Erythroblast (primary cell): ENCODE measurements around the gene GUCY2D.

Source experiments
- GATA1 ChIP-seq: IDR thresholded peaks from 2 replicates; pipeline ENCODE4 v1.6.1; 2011; ENCODE audit warnings: low read depth, mild to moderate bottlenecking, control low read depth, low read length, moderate library complexity
- POLR2A ChIP-seq: IDR thresholded peaks from 2 replicates; pipeline ENCODE4 v1.6.1; 2011; ENCODE audit warnings: mild to moderate bottlenecking, low read length

DNA sequence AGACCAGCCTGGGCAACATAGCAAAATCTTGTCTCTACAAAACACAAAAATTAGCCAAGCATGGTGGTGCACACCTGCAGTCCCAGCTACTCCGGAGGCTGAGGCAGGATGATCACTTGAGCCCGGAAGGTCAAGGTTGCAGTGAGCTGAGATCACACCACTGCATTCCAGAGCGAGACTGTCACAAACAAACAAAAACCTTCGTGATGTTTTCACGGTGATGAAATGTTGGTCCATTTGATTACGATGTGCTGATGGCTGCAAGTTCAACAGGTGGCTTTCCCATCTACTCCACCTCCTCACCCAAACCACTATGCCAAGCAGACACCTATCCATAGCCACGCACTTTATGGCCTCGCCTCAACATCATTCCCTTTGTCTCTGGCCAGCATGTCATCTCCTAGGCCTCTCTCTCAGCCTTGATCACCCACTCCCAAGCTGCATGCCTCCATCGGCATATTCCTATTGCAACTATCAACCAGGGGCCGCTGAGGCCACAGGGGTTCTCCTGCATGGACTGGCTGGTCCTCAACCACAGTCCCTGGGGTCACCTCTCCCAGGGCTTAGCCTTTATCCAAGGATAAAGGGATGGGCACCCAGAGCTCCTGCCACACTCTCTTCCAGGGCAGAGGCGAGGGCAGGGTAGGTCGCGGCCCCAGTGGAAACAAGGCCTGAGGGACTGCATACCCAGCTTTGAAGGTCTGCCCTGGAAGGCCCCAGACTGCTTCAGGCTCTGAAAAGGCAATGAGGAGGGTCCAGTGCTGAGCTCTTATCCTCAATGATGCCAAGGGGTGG, 19.3 kb downstream of the GUCY2D start:
- TF ChIP-seq POLR2A (no peak), GATA1 (no peak)
